ENCODE measurements around the gene ENTPD8. TPM values are rescaled to one million over a fixed set of nuclear protein-coding genes. Genes with fewer than 3 reads are reported as not detected.

ENTPD8 gene
- total RNA-seq, 2 donors from 2014 or later: 0.33 to 0.75 TPM

DNA sequence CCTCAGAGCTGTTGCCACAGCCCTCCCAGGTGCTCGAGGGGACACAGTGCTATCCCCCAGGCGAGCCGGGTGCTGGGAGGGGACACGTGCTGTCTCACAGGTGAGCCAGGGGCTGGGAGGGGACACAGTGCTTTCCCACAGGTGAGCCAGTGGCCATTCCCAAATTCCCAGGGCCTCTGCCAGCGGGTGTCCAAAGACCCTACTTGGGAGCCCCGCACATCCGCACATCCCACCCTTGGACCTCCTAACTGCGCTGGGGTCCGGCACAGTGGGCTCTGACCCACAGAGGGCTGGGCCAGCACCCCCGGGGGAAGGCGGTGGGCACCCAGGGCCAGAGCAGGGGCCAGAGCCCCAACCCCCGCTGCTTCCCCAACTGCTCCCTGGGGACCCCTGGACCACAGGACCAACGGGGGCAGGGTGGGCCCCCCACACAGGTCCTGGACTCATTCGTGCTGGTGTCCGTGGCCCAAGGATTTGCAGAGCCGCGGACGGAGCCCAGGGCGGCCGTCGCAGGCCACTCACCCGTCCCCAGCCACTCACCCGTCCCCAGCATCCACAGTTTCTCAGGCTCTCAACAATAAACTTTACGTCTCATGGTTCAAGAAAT, 36.1 kb downstream of the ENTPD8 start:
- Histone ChIP-seq H3K4me1 (ENCODE audit: control insufficient read depth, insufficient read depth, low read length) (no peaks in the 10 kb centered on the region), H3K9me3 (ENCODE audit: control insufficient read depth, low read length) (no peaks in the 10 kb centered on the region), H3K4me3 (ENCODE audit: low read length) (no peak overlapping the region), H3K36me3 (ENCODE audit: control insufficient read depth, insufficient read depth, low read length) (no peaks in the 10 kb centered on the region), H3K9ac (ENCODE audit: extremely low read depth, low read length, poor library complexity, severe bottlenecking) (no peak overlapping the region), H3K27me3 (ENCODE audit: control insufficient read depth, insufficient read depth, low read length, poor library complexity, severe bottlenecking) (no peaks in the 10 kb centered on the region), H3K27ac (ENCODE audit: low read depth, low read length) (no peak overlapping the region)
- DNase-seq: no peak
- no peak overlapping the region for H3K4me3 Mint-ChIP-seq
- no peak overlapping the region for H3K27ac Mint-ChIP-seq
- TF ChIP-seq, protein P1, sequence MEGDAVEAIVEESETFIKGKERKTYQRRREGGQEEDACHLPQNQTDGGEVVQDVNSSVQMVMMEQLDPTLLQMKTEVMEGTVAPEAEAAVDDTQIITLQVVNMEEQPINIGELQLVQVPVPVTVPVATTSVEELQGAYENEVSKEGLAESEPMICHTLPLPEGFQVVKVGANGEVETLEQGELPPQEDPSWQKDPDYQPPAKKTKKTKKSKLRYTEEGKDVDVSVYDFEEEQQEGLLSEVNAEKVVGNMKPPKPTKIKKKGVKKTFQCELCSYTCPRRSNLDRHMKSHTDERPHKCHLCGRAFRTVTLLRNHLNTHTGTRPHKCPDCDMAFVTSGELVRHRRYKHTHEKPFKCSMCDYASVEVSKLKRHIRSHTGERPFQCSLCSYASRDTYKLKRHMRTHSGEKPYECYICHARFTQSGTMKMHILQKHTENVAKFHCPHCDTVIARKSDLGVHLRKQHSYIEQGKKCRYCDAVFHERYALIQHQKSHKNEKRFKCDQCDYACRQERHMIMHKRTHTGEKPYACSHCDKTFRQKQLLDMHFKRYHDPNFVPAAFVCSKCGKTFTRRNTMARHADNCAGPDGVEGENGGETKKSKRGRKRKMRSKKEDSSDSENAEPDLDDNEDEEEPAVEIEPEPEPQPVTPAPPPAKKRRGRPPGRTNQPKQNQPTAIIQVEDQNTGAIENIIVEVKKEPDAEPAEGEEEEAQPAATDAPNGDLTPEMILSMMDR (conservative IDR thresholded peaks at IDR 0.05): no peak
- WGBS, 2 experiments (ENCODE audit: insufficient coverage in 1 of 2, insufficient read length in 1 of 2): 89 to 90% methylated on average over 11 to 24 of the region's 24 CpGs
- peaks cover 5% of the 10 kb centered on the region for H3K27me3 Mint-ChIP-seq (ENCODE audit: insufficient read depth)
- H3K9me3 Mint-ChIP-seq: peaks cover 20% of the 10 kb centered on the region
- H3K36me3 Mint-ChIP-seq (ENCODE audit: low read depth): peaks cover 15% of the 10 kb centered on the region
- H3K4me1 Mint-ChIP-seq: no peaks in the 10 kb centered on the region

DNA sequence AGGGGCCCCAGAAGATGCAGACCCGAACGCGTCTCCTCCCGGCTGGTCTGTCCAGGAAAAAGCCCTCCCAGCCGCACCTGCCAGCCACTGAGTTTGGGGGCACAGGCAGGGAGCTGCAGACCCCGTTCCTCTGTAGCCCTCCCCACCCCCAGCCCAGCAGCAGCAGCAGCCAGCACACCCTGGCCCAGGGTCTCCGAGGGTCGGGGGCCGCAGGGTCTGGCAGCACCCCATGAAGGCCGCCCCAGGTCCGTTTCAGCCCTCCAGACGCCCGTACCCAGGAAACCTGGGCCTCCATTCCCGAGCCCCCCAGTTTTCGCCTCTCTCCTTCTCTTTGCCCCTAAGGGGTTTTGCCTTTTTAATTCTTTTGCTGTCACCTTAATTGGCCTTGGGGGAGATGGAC, 37.9 kb downstream of the ENTPD8 start:
- Histone ChIP-seq H3K4me1 (ENCODE audit: control insufficient read depth, insufficient read depth, low read length) (no peaks in the 10 kb centered on the region), H3K36me3 (ENCODE audit: control insufficient read depth, insufficient read depth, low read length) (no peaks in the 10 kb centered on the region), H3K9me3 (ENCODE audit: control insufficient read depth, low read length) (no peaks in the 10 kb centered on the region), H3K27ac (ENCODE audit: low read depth, low read length) (no peak overlapping the region), H3K4me3 (ENCODE audit: low read length) (no peak overlapping the region), H3K9ac (ENCODE audit: extremely low read depth, low read length, poor library complexity, severe bottlenecking) (no peak overlapping the region), H3K27me3 (ENCODE audit: control insufficient read depth, insufficient read depth, low read length, poor library complexity, severe bottlenecking) (no peaks in the 10 kb centered on the region)
- peaks cover 7% of the 10 kb centered on the region for H3K27me3 Mint-ChIP-seq (ENCODE audit: insufficient read depth)
- H3K4me1 Mint-ChIP-seq: no peaks in the 10 kb centered on the region
- WGBS, 2 experiments (ENCODE audit: insufficient coverage in 1 of 2, insufficient read length in 1 of 2): 93 to 98% methylated on average over 7 to 15 of the region's 15 CpGs
- no peak for DNase-seq
- H3K4me3 Mint-ChIP-seq: no peak overlapping the region
- H3K27ac Mint-ChIP-seq: no peak overlapping the region
- TF ChIP-seq, protein P1 (conservative IDR thresholded peaks at IDR 0.05): no peak
- H3K9me3 Mint-ChIP-seq: peaks cover 23% of the 10 kb centered on the region
- H3K36me3 Mint-ChIP-seq (ENCODE audit: low read depth): peaks cover 21% of the 10 kb centered on the region

DNA sequence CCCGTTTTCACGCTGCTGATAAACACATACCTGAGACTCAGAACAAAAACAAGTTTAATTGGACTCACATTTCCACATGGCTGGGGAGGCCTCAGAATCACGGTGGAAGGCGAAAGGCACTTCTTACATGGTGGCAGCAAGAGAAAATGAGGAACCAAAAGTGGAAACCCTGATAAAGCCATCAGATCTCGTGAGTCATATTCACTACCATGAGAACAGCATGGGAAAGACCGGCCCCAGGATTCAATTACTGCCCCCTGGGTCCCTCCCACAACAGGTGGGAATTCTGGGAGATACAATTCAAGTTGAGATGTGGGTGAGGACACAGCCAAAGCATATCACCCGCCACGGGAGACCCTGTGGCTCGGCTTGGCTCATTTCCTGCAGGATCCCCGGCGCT, 38.4 kb downstream of the ENTPD8 start:
- H3K4me3 ChIP-seq (ENCODE audit: low read length): no peak overlapping the region
- no peak for DNase-seq
- H3K9ac ChIP-seq (ENCODE audit: extremely low read depth, low read length, poor library complexity, severe bottlenecking): no peak overlapping the region
- peaks cover 21% of the 10 kb centered on the region for H3K36me3 Mint-ChIP-seq (ENCODE audit: low read depth)
- H3K27ac Mint-ChIP-seq: no peak overlapping the region
- 93 to 96% methylated on average over 6 to 11 of the region's 11 CpGs for WGBS, 2 experiments (ENCODE audit: insufficient coverage in 1 of 2, insufficient read length in 1 of 2)
- H3K9me3 ChIP-seq (ENCODE audit: control insufficient read depth, low read length): no peaks in the 10 kb centered on the region
- no peaks in the 10 kb centered on the region for H3K4me1 Mint-ChIP-seq
- TF ChIP-seq, protein P1 (conservative IDR thresholded peaks at IDR 0.05): no peak
- H3K27ac ChIP-seq (ENCODE audit: low read depth, low read length): no peak overlapping the region
- H3K27me3 Mint-ChIP-seq (ENCODE audit: insufficient read depth): peaks cover 7% of the 10 kb centered on the region
- H3K9me3 Mint-ChIP-seq: peaks cover 23% of the 10 kb centered on the region
- no peaks in the 10 kb centered on the region for H3K27me3 ChIP-seq (ENCODE audit: control insufficient read depth, insufficient read depth, low read length, poor library complexity, severe bottlenecking)
- no peaks in the 10 kb centered on the region for H3K36me3 ChIP-seq (ENCODE audit: control insufficient read depth, insufficient read depth, low read length)
- H3K4me3 Mint-ChIP-seq: no peak overlapping the region
- H3K4me1 ChIP-seq (ENCODE audit: control insufficient read depth, insufficient read depth, low read length): no peaks in the 10 kb centered on the region
